ENCODE results near the gene ASCC1.

- no peak for TF ChIP-seq CTCF (IDR thresholded peaks at IDR 0.05)
- TF ChIP-seq POLR2A (IDR thresholded peaks at IDR 0.05; ENCODE audit: low read depth), result no peak
Observed at GRCh38 chr10:72061930-72062329, 154.1 kb downstream of the ASCC1 start.

Measured in esophagus muscularis mucosa (tissue), 3 donors.